Dedifferentiated amniotic fluid mesenchymal stem cell (primary cell): Measurements from ENCODE around the gene IAPP.
"Not testable (repeated sequence)": the region's sequence is repeated elsewhere in the genome, so short reads cannot be mapped to it uniquely, and the experiment has no call there.

Experiments
- DNase-seq: peaks from one replicate; pipeline ENCODE4 v3.0.0-alpha.2; 2016; ENCODE audit errors: extremely low spot score

The IAPP gene

DNA sequence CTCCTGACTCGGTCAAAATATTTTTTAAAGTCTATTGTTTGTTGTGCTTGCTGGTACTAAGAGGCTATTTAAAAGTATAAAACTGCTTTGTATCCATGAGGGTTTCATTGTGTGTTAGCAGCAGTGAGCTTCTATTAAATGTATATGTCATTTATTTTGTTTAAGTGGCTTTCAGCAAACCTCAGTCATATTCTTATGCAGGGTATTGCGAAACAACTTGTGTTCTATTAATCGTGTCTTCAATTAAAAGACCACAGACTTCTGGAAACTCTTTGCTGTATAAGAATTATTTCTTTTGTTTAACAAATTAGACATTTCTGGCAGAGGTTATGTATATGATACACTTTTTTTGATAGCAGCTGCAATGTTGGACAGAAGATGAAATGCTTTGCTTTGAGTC is 6.5 kb downstream of the IAPP start:
- DNase-seq: no peak

DNA sequence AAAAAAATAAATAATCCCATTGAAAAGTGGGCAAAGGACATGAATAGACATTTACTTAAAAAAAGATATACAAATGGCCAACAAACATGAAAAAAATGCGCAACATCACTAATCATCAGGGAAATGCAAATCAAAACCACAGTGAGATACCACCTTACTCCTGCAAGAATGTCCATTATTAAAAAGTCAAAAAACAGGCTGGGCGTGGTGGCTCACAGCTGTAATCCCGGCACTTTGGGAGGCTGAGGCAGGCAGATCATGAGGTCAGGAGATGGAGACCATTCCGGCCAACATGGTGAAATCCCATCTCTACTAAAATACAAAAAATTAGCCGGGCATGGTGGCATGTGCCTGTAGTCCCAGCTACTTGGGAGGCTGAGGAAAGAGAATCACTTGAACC is 8.6 kb downstream of the IAPP start:
- DNase-seq: not testable (repeated sequence)

DNA sequence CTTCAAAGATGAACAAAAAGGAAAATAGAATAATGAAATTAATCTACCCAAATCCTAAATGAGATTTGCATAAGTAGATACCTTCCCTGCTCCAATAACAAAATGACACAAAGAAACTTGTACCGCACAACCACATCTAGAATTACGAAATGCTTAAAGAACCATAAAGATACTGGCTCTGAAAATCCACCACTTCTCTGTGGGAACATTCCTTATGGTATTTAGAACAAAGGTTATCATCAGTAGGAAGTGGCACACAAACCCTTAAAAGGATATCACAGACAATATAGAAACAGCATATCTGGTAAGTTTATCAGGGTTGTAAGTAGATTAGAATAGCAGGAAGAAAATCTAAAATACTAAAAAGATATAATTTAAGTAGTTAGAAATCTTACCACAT is 11.6 kb downstream of the IAPP start:
- DNase-seq: no peak

DNA sequence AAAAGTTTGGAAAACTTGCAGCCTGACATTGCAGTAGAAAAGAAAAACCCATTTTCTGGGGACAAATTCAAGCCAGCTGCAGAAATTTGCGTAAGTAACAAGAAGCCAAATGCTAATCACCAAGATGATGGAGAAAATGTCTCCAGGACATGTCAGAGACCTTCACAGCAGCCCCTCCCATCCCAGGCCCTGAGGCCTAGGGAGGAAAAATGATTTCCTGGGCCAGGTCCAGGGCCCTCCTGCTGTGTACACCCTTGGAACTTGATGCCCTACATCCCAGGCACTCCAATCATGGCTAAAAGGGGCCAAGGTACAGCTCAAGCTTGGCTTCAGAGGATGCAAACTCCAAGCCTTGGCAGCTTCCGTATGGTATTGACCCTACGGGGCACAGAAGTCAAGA is 14.5 kb downstream of the IAPP start:
- no peak for DNase-seq

DNA sequence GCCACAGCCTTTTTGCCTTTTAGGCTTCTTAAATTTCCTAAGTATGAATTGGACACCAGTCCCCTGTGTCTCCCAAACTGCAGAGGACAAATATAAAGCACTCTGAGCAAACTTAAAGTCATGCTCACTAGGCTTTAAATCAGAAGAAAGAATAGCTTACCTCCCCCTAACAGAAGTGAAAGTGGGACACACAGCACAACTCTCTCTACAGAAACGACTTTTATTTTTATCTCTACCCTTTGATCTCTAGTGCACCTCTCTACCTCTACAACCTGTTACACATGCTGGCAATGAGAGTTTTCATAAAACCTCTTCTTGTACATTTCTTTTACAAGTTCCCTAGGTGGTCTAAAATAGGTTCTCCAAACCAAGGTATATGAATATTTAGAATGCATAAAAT is 19.7 kb downstream of the IAPP start:
- no peak for DNase-seq

DNA sequence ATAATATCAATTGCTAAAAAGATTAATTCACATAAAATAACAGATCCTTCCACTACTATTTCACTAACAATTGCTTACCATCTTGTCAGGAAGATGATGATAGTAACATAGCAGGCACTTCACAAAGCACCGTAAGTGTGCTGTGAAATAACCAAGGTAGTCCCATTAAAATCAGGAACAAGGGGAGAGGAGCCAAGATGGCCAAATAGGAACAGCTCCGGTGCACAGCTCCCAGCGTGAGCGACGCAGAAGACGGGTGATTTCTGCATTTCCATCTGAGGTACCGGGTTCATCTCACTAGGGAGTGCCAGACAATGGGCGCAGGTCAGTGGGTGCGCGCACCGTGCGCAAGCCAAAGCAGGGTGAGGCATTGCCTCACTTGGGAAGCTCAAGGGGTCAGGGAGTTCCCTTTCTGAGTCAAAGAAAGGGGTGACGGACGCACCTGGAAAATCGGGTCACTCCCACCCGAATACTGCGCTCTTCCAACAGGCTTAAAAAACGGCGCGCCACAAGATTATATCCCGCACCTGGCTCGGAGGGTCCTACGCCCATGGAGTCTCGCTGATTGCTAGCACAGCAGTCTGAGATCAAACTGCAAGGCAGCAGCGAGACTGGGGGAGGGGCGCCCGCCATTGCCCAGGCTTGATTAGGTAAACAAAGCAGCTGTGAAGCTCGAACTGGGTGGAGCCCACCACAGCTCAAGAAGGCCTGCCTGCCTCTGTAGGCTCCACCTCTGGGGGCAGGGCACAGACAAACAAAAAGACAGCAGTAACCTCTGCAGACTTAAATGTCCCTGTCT is 22.3 kb downstream of the IAPP start:
- not testable (repeated sequence) for DNase-seq

DNA sequence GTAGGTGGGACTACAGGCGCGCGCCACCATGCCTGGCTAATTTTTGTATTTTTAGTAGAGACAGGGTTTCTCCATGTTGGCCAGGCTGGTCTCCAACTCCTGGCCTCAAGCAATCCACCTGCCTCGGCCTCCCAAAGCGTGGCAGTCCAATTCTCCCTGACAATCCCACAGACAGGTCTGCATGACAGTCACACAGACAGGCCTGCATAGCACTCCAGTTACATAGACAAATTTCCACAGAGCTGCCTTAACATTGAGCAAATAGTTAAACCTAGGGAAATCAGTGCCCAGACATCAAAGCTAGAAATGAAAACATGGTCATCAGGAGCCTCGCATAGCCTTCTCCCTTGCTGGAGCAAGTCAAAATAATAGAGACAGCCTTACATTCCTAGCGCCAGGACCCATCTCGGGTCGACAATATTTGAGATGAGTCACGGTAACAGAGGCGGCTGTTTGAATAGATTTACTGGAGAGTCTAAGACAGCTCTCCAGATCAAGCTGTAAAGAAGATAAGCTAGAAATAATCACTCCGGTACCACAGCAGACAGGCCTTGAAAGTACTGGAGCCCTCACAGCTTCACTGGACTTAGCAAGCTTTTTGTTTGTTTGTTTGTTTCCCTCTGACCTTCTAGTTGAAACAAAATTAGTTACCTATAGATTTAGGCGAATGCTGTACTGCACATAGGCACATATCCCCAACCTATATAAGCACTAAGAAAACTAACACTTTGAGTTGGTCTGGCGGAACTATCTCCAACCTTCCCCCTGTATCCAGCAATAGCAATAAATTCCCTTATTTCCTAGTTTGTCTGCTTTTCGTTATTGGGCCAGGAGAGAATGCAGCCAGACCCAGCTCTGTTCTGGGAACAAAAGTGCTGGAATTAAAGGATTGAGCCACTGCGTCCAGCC is 40.9 kb downstream of the IAPP start:
- DNase-seq: no peak

DNA sequence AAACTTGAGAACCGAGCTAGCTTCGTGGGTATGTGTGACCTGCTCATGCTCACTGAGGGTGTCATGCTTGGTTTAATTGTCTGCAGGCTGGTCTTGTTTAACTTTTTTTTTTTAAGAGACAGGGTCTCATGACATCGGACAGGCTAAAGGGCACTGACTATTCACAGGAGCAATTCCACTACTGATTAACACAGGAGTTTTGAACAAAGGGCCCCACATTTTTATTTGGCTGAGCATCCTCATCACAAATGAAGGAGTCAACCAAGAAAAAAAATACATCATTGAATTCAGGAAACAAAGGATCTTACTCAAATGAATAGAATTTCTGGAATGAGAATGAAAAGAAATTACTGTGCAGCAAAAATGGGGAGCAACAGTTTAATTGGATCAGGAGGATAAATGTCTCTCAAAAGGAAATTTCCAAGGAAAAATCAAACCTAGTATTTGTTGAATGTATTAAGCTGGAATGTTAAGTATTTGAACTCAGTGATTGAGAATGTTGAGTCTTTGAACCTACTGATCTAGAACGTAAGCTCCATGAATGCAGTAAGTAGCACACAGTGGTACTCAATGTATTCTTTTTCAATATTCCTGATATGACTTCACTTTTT is 43.9 kb downstream of the IAPP start:
- DNase-seq: peak; percentile 29

DNA sequence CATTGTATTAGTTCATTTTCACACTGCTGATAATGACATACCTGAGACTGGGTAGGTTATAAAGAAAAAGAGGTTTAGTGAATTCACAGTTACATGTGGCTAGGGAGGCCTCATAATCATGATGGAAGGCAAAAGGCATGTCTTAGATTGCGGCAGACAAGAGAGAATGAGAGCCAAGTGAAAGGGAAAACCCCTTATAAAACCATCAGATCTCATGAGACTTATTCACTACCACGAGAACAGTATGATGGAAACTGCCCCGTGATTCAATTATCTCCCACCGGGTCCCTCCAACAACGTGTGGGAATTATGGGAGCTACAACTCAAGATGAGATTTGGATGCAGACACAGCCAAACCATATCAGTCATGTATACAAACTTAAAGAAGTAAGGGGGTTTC is 45.7 kb downstream of the IAPP start:
- DNase-seq: not testable (repeated sequence)

DNA sequence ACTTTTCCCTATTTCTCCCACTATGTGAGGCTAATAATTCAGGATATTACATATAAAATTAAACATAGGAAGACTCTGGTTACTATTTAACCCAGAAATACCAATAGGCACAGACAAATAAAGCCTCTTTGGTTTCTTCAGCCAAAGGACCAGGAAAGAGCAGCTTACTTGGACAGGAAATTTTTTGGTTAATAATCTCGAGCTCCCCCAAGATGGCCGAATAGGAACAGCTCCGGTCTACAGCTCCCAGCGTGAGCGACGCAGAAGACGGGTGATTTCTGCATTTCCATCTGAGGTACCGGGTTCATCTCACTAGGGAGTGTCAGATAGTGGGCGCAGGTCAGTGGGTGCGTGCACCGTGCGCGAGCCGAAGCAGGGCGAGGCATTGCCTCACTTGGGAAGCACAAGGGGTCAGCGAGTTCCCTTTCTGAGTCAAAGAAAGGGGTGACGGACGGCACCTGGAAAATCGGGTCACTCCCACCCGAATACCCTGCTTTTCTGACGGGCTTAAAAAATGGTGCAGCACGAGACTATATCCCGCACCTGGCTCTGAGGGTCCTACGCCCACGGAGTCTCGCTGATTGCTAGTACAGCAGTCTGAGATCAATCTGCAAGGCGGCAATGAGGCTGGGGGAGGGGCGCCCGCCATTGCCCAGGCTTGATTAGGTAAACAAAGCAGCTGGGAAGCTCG is 46.5 kb downstream of the IAPP start:
- not testable (repeated sequence) for DNase-seq

DNA sequence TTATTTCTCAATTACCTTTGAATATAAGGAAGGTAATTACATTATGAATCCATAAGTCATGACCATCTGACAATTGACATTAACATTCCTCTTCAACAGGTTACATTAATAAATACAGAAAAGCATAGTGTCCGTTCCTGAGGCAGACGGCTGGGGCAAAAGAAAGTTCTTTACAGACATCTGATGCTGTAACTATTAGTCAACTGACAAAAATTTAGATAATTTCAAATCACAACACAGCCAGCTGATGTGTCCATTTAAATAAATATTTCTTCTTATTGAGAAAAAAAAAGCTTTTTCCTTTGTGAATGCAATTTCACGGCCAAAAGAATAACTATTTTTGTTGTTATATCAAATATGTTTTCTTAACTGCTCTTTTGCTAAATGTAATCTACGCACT is 55.5 kb downstream of the IAPP start:
- DNase-seq: peak; percentile 21
